GM12892 (cell line): ENCODE results near the gene MFSD6.
"Not testable (repeated sequence)": the region's sequence is repeated elsewhere in the genome, so short reads cannot be mapped to it uniquely, and the experiment has no call there.

ENCODE experiments used
- DNase-seq: peaks from one replicate; pipeline ENCODE4 v3.0.0; 2011; ENCODE audit not compliant: insufficient read length
- FAIRE-seq: peaks from 2 replicates; lab custom pipeline; 2011; peaks lifted over from hg19 to GRCh38; lab: Jason Lieb, UNC
- POLR2A ChIP-seq: IDR thresholded peaks from 2 replicates; pipeline ENCODE4 v1.6.1; 2011; ENCODE audit warnings: low read depth, low read length, control low read depth
- POLR2AphosphoS5 ChIP-seq: IDR thresholded peaks from 2 replicates; pipeline ENCODE4 v1.6.1; 2011; ENCODE audit warnings: low read depth, low read length, control low read depth
- TAF1 ChIP-seq: IDR thresholded peaks from 2 replicates; pipeline ENCODE4 v1.6.1; 2011; ENCODE audit warnings: low read depth, mild to moderate bottlenecking, control low read depth, low read length, borderline replicate concordance

The MFSD6 gene

DNA sequence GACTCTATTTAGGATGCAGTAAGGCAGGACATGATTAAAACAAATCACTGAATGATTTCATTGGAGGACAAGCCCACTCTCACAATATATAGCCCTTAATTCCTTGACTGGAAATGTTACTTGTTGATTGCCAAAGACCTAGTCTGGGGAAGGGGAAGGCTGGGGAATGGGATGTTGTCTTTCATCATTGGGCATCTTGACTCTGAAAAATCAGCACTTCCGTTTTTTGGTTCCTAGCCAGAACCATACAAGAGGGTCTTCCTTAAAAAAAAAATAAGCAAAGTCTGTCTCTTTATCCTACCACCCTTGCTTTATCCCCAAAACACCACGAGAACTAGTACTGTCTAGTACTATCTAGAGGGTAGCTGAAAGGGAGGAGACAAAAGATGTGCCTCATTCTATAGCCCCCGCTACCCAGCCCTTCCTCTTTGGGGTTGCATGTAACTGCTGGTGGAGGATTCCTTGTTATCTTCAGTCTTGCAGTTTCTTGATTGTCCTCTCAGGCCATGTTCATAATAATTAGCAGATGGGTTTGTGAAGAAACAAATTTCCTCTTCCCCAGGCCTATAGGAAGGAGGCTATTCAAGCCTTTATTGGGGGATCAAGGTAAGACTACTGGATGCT, 70.5 kb downstream of the MFSD6 start:
- TF ChIP-seq POLR2AphosphoS5 (no peak), POLR2A (no peak), TAF1 (no peak)
- peak; percentile 5 for FAIRE-seq

DNA sequence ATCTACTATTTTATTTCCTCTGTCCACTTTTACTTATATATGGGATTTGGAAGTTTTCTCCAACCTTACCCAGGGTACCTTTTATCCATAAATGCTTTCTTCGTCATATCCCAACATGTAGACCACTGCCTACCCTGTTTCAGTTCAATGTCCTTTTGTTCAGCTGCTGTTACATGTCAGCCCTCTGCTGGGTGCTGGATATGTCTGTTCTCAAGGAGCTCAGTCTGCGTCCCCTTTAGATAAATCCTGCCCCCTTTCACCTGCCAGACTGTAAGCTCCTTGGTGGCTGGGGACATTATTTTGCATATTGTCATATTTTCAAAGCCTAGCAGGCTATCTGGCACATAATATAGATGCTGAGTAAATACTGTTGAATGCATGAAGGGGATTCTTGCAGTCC, 73.2 kb downstream of the MFSD6 start:
- no peak for TF ChIP-seq POLR2A
- no peak for TF ChIP-seq TAF1
- TF ChIP-seq POLR2AphosphoS5, result no peak
- FAIRE-seq (no peak), DNase-seq (no peak)

More for the DNA sequence above, 70.5 kb downstream of the MFSD6 start:
- DNase-seq, result no peak

DNA sequence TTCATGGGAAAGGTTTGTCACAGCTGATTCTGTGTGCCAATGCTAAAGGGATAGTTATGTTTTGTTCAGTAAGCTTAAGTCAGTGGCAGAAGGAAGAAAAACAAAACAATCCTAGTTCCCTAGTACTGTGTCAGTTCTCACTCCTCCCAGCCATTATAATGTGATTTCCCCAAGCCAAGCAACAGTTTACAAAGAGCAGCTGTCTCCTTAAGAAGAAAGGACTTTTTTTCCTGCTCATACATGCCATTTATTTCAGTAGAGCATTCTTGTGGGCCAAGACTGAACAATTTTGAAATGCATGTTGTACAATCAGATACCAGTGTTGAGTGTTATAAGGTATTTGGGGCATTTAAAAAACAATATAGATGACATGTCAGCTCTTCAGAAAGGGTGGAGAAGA, 74.3 kb downstream of the MFSD6 start:
- no peak for DNase-seq
- no peak for TF ChIP-seq POLR2AphosphoS5
- TF ChIP-seq TAF1, result no peak
- TF ChIP-seq POLR2A, result no peak
- FAIRE-seq, result peak; percentile 27

DNA sequence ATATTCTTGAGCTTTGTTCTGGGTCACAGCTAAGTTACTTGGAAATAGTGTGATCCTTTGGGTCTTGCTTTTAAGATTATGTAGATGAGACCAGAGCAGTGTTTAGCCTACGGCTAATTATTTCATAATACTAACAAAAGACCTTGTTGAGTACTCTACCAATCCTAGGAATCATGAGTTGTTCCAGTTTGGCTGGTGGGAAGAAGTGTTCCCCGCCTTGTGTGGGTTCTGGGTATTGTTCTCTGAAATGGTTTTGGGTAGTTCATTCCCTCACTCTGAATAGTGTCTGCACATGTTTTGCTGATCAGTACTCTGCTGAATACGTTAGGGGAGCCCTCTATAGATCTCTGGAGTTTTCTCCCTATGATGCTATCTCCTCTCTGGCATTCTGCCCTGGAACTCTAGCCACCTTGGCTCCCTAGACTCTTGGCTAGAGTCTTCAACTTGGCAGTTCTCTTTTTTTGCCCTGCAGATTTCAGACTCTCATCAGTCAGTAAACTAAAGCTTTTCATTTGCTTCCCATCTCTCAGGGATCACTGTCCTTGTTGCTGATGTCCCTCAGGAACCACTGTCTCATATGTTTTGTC, 78.0 kb downstream of the MFSD6 start:
- DNase-seq (no peak), FAIRE-seq (no peak)
- TF ChIP-seq POLR2AphosphoS5 (no peak), POLR2A (no peak), TAF1 (no peak)

DNA sequence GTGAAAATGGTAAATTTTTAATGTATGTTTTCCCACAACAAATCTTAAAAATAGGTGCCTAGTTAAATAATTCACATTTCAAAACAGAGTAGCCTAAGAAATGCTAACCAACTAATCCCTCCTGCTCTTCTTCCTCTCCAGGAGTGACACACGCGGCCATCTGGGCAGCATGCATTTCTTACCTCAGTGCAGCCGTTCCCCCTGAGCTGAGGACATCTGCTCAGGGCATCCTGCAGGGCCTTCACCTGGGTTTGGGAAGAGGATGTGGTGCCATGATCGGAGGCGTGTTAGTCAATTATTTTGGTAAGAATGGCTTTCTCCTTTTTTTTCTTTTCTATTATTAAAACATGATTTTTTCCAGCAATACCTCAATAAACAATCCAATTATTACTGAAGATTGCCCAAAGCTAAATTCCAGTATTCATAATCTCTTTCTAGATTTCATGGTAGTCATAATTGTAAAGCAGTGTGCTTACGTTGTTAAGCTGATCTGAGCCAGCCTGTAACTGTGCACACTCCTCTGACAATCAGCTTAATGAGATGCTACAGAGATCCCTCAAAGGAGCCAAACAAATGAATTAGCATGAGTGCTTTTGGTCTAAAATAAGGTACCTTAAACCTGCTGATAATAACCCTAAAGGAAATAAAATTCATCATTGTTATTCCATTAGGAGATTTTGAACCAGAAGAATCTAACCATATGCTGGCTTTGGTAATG, 80.5 kb downstream of the MFSD6 start:
- DNase-seq (no peak), FAIRE-seq (no peak)
- TF ChIP-seq POLR2A (no peak), POLR2AphosphoS5 (no peak), TAF1 (no peak)

DNA sequence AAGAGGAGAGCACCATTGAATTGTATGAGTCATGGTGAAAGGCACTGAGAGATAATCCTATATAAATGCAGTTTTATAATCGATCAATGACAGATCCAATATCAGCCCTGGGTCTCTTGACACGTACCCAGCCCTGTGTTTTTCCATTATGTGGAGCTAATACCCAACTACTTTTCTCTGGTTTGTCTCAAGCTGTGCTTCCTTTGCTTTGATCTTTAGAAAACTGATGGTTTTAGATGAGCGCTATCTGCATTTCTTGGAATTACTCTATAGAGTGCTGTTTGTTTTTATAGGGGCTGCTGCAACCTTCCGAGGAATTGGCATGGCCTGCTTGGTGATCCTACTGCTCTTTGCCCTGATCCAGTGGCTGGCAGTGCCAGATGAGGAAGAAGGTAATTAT, 81.3 kb downstream of the MFSD6 start:
- no peak for FAIRE-seq
- no peak for DNase-seq
- no peak for TF ChIP-seq TAF1
- TF ChIP-seq POLR2AphosphoS5, result no peak
- TF ChIP-seq POLR2A, result no peak

DNA sequence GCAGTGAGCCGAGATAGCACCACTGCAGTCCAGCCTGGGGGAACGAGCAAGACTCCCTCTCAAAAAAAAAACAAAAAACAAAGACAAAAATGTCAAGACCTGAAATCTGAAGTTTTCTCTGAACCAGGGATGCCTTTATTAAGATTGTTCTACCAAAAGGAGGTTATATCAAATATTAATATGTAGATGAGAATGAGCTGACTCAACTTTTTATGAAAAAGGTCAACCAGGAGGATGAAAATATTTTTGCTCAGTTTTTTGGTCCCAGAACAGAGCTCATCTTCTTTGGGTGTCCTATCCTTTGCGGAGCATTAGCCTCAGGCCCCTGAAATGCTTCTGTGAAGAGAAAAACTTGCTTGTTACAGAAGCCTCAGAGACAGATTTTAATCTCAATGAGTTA, 82.3 kb downstream of the MFSD6 start:
- DNase-seq (no peak), FAIRE-seq (no peak)
- no peak for TF ChIP-seq TAF1
- no peak for TF ChIP-seq POLR2A
- TF ChIP-seq POLR2AphosphoS5, result no peak

DNA sequence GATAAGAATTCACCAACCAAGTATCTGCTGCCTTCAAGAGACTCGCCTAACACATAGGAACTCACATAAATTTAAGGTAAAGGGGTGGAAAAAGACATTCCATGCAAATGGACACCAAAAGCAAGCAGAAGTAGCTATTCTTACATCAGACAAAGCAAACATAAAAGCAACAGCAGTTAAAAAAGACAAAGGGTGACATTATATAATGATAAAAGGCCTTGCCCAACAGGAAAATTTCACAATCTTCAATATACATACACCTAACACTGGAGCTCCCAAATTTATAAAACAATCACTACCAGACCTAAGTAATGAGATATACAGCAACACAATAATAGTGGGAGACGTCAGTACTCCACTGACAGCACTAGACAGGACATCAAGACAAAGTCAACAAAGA, 84.9 kb downstream of the MFSD6 start:
- FAIRE-seq (no peak), DNase-seq (no peak)
- TF ChIP-seq TAF1 (no peak), POLR2AphosphoS5 (no peak), POLR2A (no peak)

DNA sequence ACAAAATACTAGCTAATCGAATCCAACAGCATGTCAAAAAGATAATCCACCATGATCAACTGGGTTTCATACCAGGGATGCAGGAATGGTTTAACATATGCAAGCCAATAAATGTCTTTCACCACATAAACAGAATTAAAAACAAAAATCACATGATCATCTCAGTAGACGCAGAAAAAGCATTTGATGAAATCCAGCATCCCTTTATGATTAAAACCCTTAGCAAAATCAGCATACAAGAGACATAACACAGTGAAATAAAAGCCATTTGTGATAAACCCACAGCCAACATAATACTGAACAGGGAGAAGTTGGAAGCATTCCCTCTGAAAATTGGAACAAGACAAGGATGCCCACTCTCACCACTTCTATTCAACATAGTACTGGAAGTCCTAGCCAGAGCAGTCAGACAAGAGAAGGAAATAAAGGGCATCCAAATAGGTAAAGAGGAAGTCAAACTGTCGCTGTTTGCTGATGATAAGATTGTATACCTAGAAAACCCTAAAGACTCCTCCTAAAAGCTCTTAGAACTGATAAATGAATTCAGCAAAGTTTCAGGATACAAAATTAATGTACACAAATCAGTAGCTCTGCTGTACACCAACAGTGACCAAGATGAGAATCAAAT, 86.6 kb downstream of the MFSD6 start:
- not testable (repeated sequence) for FAIRE-seq, DNase-seq

DNA sequence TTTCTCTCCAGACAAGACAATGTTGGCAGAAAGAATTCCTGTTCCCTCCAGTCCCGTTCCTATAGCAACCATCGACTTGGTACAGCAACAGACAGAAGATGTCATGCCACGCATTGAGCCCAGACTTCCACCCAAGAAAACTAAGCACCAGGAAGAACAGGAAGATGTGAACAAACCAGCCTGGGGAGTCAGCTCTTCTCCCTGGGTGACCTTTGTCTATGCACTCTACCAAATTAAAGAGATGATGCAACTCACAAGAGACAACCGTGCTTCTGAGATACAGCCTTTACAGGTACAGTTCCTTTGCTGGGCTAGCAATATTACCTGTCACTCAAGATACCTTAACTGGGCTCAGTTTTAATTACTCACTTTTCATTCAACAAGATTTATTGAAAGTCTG, 89.3 kb downstream of the MFSD6 start:
- DNase-seq (no peak), FAIRE-seq (no peak)
- TF ChIP-seq TAF1, result no peak

DNA sequence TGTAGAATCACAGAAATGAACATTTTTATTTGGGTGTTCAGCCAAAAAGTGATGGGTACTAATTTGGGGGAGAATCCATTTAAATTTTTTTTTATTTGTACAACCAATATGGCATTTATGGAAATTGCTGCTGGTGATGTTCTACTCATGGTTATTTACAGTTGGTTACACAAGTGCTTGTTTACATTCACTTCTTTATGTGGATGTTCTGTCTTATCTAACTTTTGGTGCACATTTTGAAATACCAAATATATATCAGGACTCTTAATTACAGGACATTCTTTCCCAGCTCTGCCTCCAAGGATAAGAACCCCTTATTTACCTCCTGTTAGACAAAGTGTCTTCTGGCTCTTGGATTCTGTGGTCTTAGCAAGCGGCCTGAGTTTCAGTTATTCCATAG, 91.1 kb downstream of the MFSD6 start:
- no peak for FAIRE-seq
- DNase-seq, result no peak
- TF ChIP-seq POLR2AphosphoS5 (no peak), POLR2A (no peak), TAF1 (no peak)
